ENCODE results near the gene CD36. TPM values are rescaled to one million over a fixed set of nuclear protein-coding genes. Genes with fewer than 3 reads are reported as not detected.

CD36 gene
- 0.52 and 0.70 TPM in 2 replicates for total RNA-seq

GRCh38 chr7:80637911-80638765 lies at the start of gene CD36:
Gene CD36, plus strand, starts transcription at chr7:80638642. Its CDS starts 8,099 bp downstream, at chr7:80646741.
- no peak for DNase-seq (ENCODE audit: low read depth)

GRCh38 chr7:80589631-80590030 lies 48.8 kb upstream of the CD36 start:
- DNase-seq (ENCODE audit: low read depth) = no peak

GRCh38 chr7:80591654-80592053 lies 46.8 kb upstream of the CD36 start:
- DNase-seq (ENCODE audit: low read depth) = no peak

GRCh38 chr7:80593869-80594586 lies 44.4 kb upstream of the CD36 start:
- no peak for DNase-seq (ENCODE audit: low read depth)

GRCh38 chr7:80596933-80597517 lies 41.4 kb upstream of the CD36 start:
- DNase-seq (ENCODE audit: low read depth) = no peak

- peak; percentile 12 for DNase-seq (ENCODE audit: low read depth)
These were observed 40.6 kb upstream of the CD36 start for GRCh38 chr7:80597875-80598274.

- no peak for DNase-seq (ENCODE audit: low read depth)
These were observed 38.4 kb upstream of the CD36 start for GRCh38 chr7:80600046-80600445.

GRCh38 chr7:80601999-80602398 lies 36.4 kb upstream of the CD36 start:
- no peak for DNase-seq (ENCODE audit: low read depth)

GRCh38 chr7:80603940-80604339 lies 34.5 kb upstream of the CD36 start:
- DNase-seq (ENCODE audit: low read depth) = no peak

- no peak for DNase-seq (ENCODE audit: low read depth)
These were observed 34.0 kb upstream of the CD36 start for GRCh38 chr7:80604436-80604835.

GRCh38 chr7:80607136-80607535 lies 31.3 kb upstream of the CD36 start:
- no peak for DNase-seq (ENCODE audit: low read depth)

- no peak for DNase-seq (ENCODE audit: low read depth)
These were observed 30.1 kb upstream of the CD36 start for GRCh38 chr7:80608336-80608735.

- DNase-seq (ENCODE audit: low read depth) = no peak
These were observed 28.7 kb upstream of the CD36 start for GRCh38 chr7:80609751-80610150.

- DNase-seq (ENCODE audit: low read depth) = no peak
These were observed 27.1 kb upstream of the CD36 start for GRCh38 chr7:80611353-80611752.

GRCh38 chr7:80611779-80612178 lies 26.7 kb upstream of the CD36 start:
- DNase-seq (ENCODE audit: low read depth) = peak; percentile 51

- no peak for DNase-seq (ENCODE audit: low read depth)
These were observed 25.6 kb upstream of the CD36 start for GRCh38 chr7:80612880-80613279.

- DNase-seq (ENCODE audit: low read depth) = no peak
These were observed 24.9 kb upstream of the CD36 start for GRCh38 chr7:80613519-80613918.

- peak; percentile 87 for DNase-seq (ENCODE audit: low read depth)
These were observed 23.6 kb upstream of the CD36 start for GRCh38 chr7:80614851-80615271.

GRCh38 chr7:80618096-80618495 lies 20.3 kb upstream of the CD36 start:
- no peak for DNase-seq (ENCODE audit: low read depth)

GRCh38 chr7:80619741-80620140 lies 18.7 kb upstream of the CD36 start:
- DNase-seq (ENCODE audit: low read depth) = no peak

GRCh38 chr7:80622541-80622940 lies 15.9 kb upstream of the CD36 start:
- DNase-seq (ENCODE audit: low read depth) = peak; percentile 74

GRCh38 chr7:80623503-80624252 lies 14.8 kb upstream of the CD36 start:
- no peak for DNase-seq (ENCODE audit: low read depth)
